H9 (cell line): Measurements from ENCODE around the gene ZNF844. TPM values are rescaled to one million over a fixed set of nuclear protein-coding genes. Genes with fewer than 3 reads are reported as not detected.

ENCODE experiments used
- DNase-seq: peaks from one replicate; pipeline ENCODE4 v3.0.0-alpha.2; 2017
- H2AFZ ChIP-seq: one replicate; pipeline ENCODE4 v1.6.1; 2013; ENCODE audit warnings: mild to moderate bottlenecking, low read length, control low read depth, moderate library complexity
- H2AK5ac ChIP-seq: 2 replicates; pipeline ENCODE4 v1.6.1; 2013; ENCODE audit warnings: low read length, control low read depth, mixed read lengths; ENCODE audit not compliant: insufficient read length
- H2BK120ac ChIP-seq: one replicate; pipeline ENCODE4 v1.6.1; 2013; ENCODE audit warnings: low read depth, mild to moderate bottlenecking, low read length, control low read depth, inconsistent platforms; ENCODE audit not compliant: poor library complexity, severe bottlenecking
- H2BK12ac ChIP-seq: 2 replicates; pipeline ENCODE4 v1.6.1; 2013; ENCODE audit warnings: low read length, control low read depth, mixed read lengths, low read depth; ENCODE audit not compliant: insufficient read length
- H2BK15ac ChIP-seq: 2 replicates; pipeline ENCODE4 v1.6.1; 2013; ENCODE audit warnings: low read depth, low read length, control low read depth
- H2BK20ac ChIP-seq: one replicate; pipeline ENCODE4 v1.6.1; 2013; ENCODE audit warnings: low read depth, mild to moderate bottlenecking, low read length, control low read depth, inconsistent platforms; ENCODE audit not compliant: poor library complexity, severe bottlenecking
- H2BK5ac ChIP-seq: 2 replicates; pipeline ENCODE4 v1.6.1; 2013; ENCODE audit warnings: low read length, control low read depth, mixed read lengths; ENCODE audit not compliant: insufficient read length
- H3K14ac ChIP-seq: 2 replicates; pipeline ENCODE4 v1.6.1; 2013; ENCODE audit warnings: low read length, control low read depth; ENCODE audit not compliant: insufficient read depth
- H3K18ac ChIP-seq: 2 replicates; pipeline ENCODE4 v1.6.1; 2013; ENCODE audit warnings: low read depth, mild to moderate bottlenecking, mixed read lengths, low read length, control low read depth; ENCODE audit not compliant: insufficient read length
- H3K23ac ChIP-seq: 2 replicates; pipeline ENCODE4 v1.6.1; 2013; ENCODE audit warnings: low read length, control low read depth, mixed read lengths, low read depth; ENCODE audit not compliant: insufficient read length
- H3K23me2 ChIP-seq: 2 replicates; pipeline ENCODE4 v1.6.1; 2013; ENCODE audit warnings: low read depth, mild to moderate bottlenecking, mixed read lengths, low read length, control low read depth; ENCODE audit not compliant: insufficient read length, poor library complexity, severe bottlenecking
- H3K27ac ChIP-seq: 2 replicates; pipeline ENCODE4 v1.5.1; 2013; ENCODE audit warnings: low read length, control low read depth, mixed read lengths, low read depth; ENCODE audit not compliant: insufficient read length
- H3K27me3 ChIP-seq: 2 replicates; pipeline ENCODE4 v1.6.1; 2013; ENCODE audit warnings: low read length, control low read depth, inconsistent platforms; ENCODE audit not compliant: insufficient read depth
- H3K4ac ChIP-seq: 2 replicates; pipeline ENCODE4 v1.6.1; 2013; ENCODE audit warnings: low read depth, mild to moderate bottlenecking, control low read depth, inconsistent platforms, low read length, moderate library complexity
- H3K4me1 ChIP-seq: 2 replicates; pipeline ENCODE4 v1.6.1; 2013; ENCODE audit warnings: low read length, control low read depth, inconsistent platforms; ENCODE audit not compliant: insufficient read depth
- H3K4me2 ChIP-seq: 2 replicates; pipeline ENCODE4 v1.6.1; 2013; ENCODE audit warnings: low read length, control low read depth, mixed read lengths; ENCODE audit not compliant: insufficient read length, insufficient read depth
- H3K56ac ChIP-seq: 2 replicates; pipeline ENCODE4 v1.6.1; 2013; ENCODE audit warnings: low read depth, mild to moderate bottlenecking, mixed read lengths, low read length, control low read depth; ENCODE audit not compliant: insufficient read length
- H3K79me1 ChIP-seq: 2 replicates; pipeline ENCODE4 v1.6.1; 2013; ENCODE audit warnings: low read depth, mild to moderate bottlenecking, moderate library complexity, low read length, control low read depth, inconsistent platforms; ENCODE audit not compliant: insufficient read depth, poor library complexity, severe bottlenecking
- H3K79me2 ChIP-seq: 2 replicates; pipeline ENCODE4 v1.6.1; 2013; ENCODE audit warnings: low read length, control low read depth, inconsistent platforms; ENCODE audit not compliant: insufficient read depth
- H3K9ac ChIP-seq: 2 replicates; pipeline ENCODE4 v1.6.1; 2013; ENCODE audit warnings: low read length, control low read depth, mixed read lengths; ENCODE audit not compliant: insufficient read length; ENCODE audit errors: extremely low read depth
- H3K9me3 ChIP-seq: one replicate; pipeline ENCODE4 v1.6.1; 2013; ENCODE audit warnings: low read depth, low read length, inconsistent platforms; ENCODE audit not compliant: control insufficient read depth
- H3T11ph ChIP-seq: one replicate; pipeline ENCODE4 v1.6.1; 2013; ENCODE audit warnings: mild to moderate bottlenecking, low read length, control low read depth, inconsistent platforms
- H4K20me1 ChIP-seq: one replicate; pipeline ENCODE4 v1.6.1; 2013; ENCODE audit not compliant: control insufficient read depth, insufficient read length, insufficient read depth
- H4K5ac ChIP-seq: 2 replicates; pipeline ENCODE4 v1.6.1; 2013; ENCODE audit warnings: low read depth, mild to moderate bottlenecking, mixed read lengths, low read length, control low read depth; ENCODE audit not compliant: insufficient read length
- H4K8ac ChIP-seq: replicated peaks from 2 replicates; pipeline ENCODE4 v1.6.1; 2013; ENCODE audit warnings: low read length, control low read depth, mixed read lengths, low read depth; ENCODE audit not compliant: insufficient read length
- H4K91ac ChIP-seq: 2 replicates; pipeline ENCODE4 v1.6.1; 2013; ENCODE audit warnings: low read depth, mild to moderate bottlenecking, moderate library complexity, mixed read lengths, low read length, control low read depth; ENCODE audit not compliant: insufficient read length
- H3K27ac Mint-ChIP-seq, 3 experiments: 2 replicates in 2 of 3; 3 replicates in 1 of 3; pipeline ENCODE4 v1.8.0; 2020 to 2021; ENCODE audit warnings: mixed read lengths in 3 of 3, mild to moderate bottlenecking in 1 of 3, moderate library complexity in 1 of 3
- H3K27me3 Mint-ChIP-seq: 2 replicates; pipeline ENCODE4 v1.8.0; 2021; ENCODE audit warnings: low read depth, mild to moderate bottlenecking, moderate library complexity, mixed read lengths
- H3K36me3 Mint-ChIP-seq, 3 experiments: 2 replicates in 2 of 3; 3 replicates in 1 of 3; pipeline ENCODE4 v1.8.0; 2020 to 2021; ENCODE audit warnings: low read depth in 3 of 3, mixed read lengths in 3 of 3; ENCODE audit not compliant: insufficient read depth in 1 of 3
- H3K4me1 Mint-ChIP-seq, 2 experiments: 2 replicates each; pipeline ENCODE4 v1.8.0; 2020; ENCODE audit warnings: mixed read lengths in 2 of 2
- H3K4me3 Mint-ChIP-seq, 2 experiments: 2 replicates in 1 of 2; 3 replicates in 1 of 2; pipeline ENCODE4 v1.8.0; 2020 to 2021; ENCODE audit warnings: mild to moderate bottlenecking in 2 of 2, mixed read lengths in 2 of 2, moderate library complexity in 1 of 2
- H3K9me3 Mint-ChIP-seq, 2 experiments: 2 replicates in 1 of 2; 3 replicates in 1 of 2; pipeline ENCODE4 v1.8.0; 2020; ENCODE audit warnings: mild to moderate bottlenecking in 2 of 2, mixed read lengths in 2 of 2, moderate library complexity in 1 of 2
- total RNA-seq: library from RNA; stranded (reverse); gene quantifications from 2 replicates; pipeline ENCODE4 v1.2.1, GENCODE V29; 2021
- TF ChIP-seq, protein P1 (sequence below): fragments of 200-600 bp; sonication (generic); conservative IDR thresholded peaks from 3 replicates; pipeline ENCODE4 v1.8.0; 2021; ENCODE audit warnings: antibody characterized with exemption, mild to moderate bottlenecking

Gene ZNF844
- total RNA-seq, 1 experiment from 2014 or later, result 10.0 TPM

DNA sequence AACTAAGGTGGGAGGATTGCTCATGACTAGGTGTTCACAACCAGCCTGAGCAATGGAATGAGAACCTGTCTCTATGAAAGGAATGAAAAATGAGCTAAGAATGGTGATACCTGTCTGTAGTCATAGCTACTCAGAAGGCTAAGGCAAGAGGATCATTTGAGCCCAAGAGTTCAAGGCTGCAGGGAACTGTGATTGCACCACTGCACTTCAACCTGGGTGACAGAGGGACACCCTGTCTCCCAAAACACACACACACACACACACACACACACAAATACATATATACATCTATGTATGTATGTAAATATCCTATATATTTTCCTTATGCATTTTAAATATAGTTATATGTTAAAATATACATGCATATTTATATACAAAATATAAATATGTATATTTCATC, 21.6 kb upstream of the ZNF844 start:
- Histone ChIP-seq H3K27ac (no peak overlapping the region), H3K27me3 (no peaks in the 10 kb centered on the region), H3T11ph (no peak overlapping the region), H3K23ac (no peak overlapping the region), H2BK12ac (no peak overlapping the region), H2AFZ (no peak overlapping the region), H2BK120ac (no peak overlapping the region), H3K79me1 (peaks cover 6% of the 10 kb centered on the region), H4K8ac (no peak overlapping the region), H2AK5ac (no peak overlapping the region), H3K14ac (no peak overlapping the region), H3K9ac (no peak overlapping the region), H4K20me1 (no peaks in the 10 kb centered on the region), H3K9me3 (peaks cover 59% of the 10 kb centered on the region), H2BK5ac (no peak overlapping the region), H3K4ac (no peak overlapping the region), H4K91ac (no peak overlapping the region), H3K4me2 (no peak overlapping the region), H3K79me2 (no peaks in the 10 kb centered on the region; the same call in 1 of the 2 replicates), H3K56ac (no peak overlapping the region), H2BK15ac (no peak overlapping the region), H4K5ac (no peak overlapping the region), H3K23me2 (no peaks in the 10 kb centered on the region), H3K18ac (no peak overlapping the region), H2BK20ac (no peak overlapping the region), H3K4me1 (no peaks in the 10 kb centered on the region)
- no peak for DNase-seq
- peaks cover 67 to 71% of the 10 kb centered on the region in 2 experiments for H3K9me3 Mint-ChIP-seq
- TF ChIP-seq, protein P1, sequence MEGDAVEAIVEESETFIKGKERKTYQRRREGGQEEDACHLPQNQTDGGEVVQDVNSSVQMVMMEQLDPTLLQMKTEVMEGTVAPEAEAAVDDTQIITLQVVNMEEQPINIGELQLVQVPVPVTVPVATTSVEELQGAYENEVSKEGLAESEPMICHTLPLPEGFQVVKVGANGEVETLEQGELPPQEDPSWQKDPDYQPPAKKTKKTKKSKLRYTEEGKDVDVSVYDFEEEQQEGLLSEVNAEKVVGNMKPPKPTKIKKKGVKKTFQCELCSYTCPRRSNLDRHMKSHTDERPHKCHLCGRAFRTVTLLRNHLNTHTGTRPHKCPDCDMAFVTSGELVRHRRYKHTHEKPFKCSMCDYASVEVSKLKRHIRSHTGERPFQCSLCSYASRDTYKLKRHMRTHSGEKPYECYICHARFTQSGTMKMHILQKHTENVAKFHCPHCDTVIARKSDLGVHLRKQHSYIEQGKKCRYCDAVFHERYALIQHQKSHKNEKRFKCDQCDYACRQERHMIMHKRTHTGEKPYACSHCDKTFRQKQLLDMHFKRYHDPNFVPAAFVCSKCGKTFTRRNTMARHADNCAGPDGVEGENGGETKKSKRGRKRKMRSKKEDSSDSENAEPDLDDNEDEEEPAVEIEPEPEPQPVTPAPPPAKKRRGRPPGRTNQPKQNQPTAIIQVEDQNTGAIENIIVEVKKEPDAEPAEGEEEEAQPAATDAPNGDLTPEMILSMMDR, result no peak
- no peaks in the 10 kb centered on the region for H3K4me1 Mint-ChIP-seq
- H3K27me3 Mint-ChIP-seq, result peaks cover 1% of the 10 kb centered on the region
- no peak overlapping the region for H3K4me3 Mint-ChIP-seq
- H3K27ac Mint-ChIP-seq, result no peak overlapping the region
- peaks cover 62 to 63% (median 63%) of the 10 kb centered on the region in 3 experiments for H3K36me3 Mint-ChIP-seq
